GM23338 (cell line): Measurements from ENCODE around the gene YWHAQ. TPM values are rescaled to one million over a fixed set of nuclear protein-coding genes. Genes with fewer than 3 reads are reported as not detected.

Experiments used
- ATAC-seq: fragments of 200-7000 bp; cut with Tn5 transposase; 3 replicates; pipeline ENCODE4 v1.9.1; 2020
- DNase-seq: peaks from one replicate; pipeline ENCODE4 v3.0.0-alpha.2; 2015; ENCODE audit warnings: low spot score
- H2AFZ ChIP-seq: fragments of 200-600 bp; sonication (generic); 2 replicates; pipeline ENCODE4 v1.8.0; 2016; ENCODE audit warnings: antibody characterized with exemption, mild to moderate bottlenecking, moderate library complexity
- H3F3A ChIP-seq: fragments of 200-600 bp; sonication (generic); replicated peaks from 2 replicates; pipeline ENCODE4 v1.8.0; 2017; ENCODE audit warnings: antibody characterized with exemption, mixed run types, low read depth
- H3K27ac ChIP-seq: fragments of 200-600 bp; sonication (generic); 2 replicates; pipeline ENCODE4 v1.6.1; 2016; ENCODE audit warnings: low read depth
- H3K27me3 ChIP-seq: fragments of 200-600 bp; sonication (generic); 2 replicates; pipeline ENCODE4 v1.8.0; 2016; ENCODE audit warnings: mild to moderate bottlenecking, mixed run types, moderate library complexity; ENCODE audit not compliant: insufficient read depth
- H3K36me3 ChIP-seq: fragments of 200-600 bp; sonication (generic); 2 replicates; pipeline ENCODE4 v1.8.0; 2016; ENCODE audit warnings: mild to moderate bottlenecking; ENCODE audit not compliant: insufficient read depth
- H3K4me1 ChIP-seq: fragments of 200-600 bp; sonication (generic); 2 replicates; pipeline ENCODE4 v1.8.0; 2016; ENCODE audit warnings: mild to moderate bottlenecking, moderate library complexity; ENCODE audit not compliant: insufficient read depth
- H3K4me2 ChIP-seq: fragments of 200-600 bp; sonication (generic); 2 replicates; pipeline ENCODE4 v1.7.1; 2017; ENCODE audit warnings: mixed run types
- H3K4me3 ChIP-seq: fragments of 200-600 bp; sonication (generic); 2 replicates; pipeline ENCODE4 v1.6.1; 2016; ENCODE audit warnings: mixed run types
- H3K79me2 ChIP-seq: fragments of 200-600 bp; sonication (generic); replicated peaks from 2 replicates; pipeline ENCODE4 v1.8.0; 2017; ENCODE audit warnings: mild to moderate bottlenecking; ENCODE audit not compliant: insufficient read depth
- H3K9me2 ChIP-seq: fragments of 200-600 bp; sonication (generic); 2 replicates; pipeline ENCODE4 v1.8.0; 2017; ENCODE audit not compliant: insufficient read depth
- H4K20me1 ChIP-seq: fragments of 200-600 bp; sonication (generic); replicated peaks from 2 replicates; pipeline ENCODE4 v1.8.0; 2017; ENCODE audit warnings: mild to moderate bottlenecking; ENCODE audit not compliant: insufficient read depth
- H3K27ac Mint-ChIP-seq: 2 replicates; pipeline ENCODE4 v1.8.0; 2020; ENCODE audit warnings: inconsistent platforms, mild to moderate bottlenecking, moderate library complexity, mixed read lengths
- H3K27me3 Mint-ChIP-seq: 3 replicates; pipeline ENCODE4 v1.8.0; 2022; ENCODE audit warnings: low read depth, mild to moderate bottlenecking, moderate library complexity, mixed read lengths, inconsistent platforms; ENCODE audit not compliant: insufficient read depth, poor library complexity
- H3K36me3 Mint-ChIP-seq: 3 replicates; pipeline ENCODE4 v1.8.0; 2021; ENCODE audit warnings: low read depth, mild to moderate bottlenecking, inconsistent platforms, moderate library complexity, mixed read lengths
- H3K4me1 Mint-ChIP-seq: 3 replicates; pipeline ENCODE4 v1.8.0; 2020; ENCODE audit warnings: mild to moderate bottlenecking, inconsistent platforms, mixed read lengths
- H3K4me3 Mint-ChIP-seq: 3 replicates; pipeline ENCODE4 v1.8.0; 2021; ENCODE audit warnings: moderate library complexity, mild to moderate bottlenecking, inconsistent platforms, mixed read lengths
- H3K9me3 Mint-ChIP-seq: 3 replicates; pipeline ENCODE4 v1.8.0; 2020; ENCODE audit warnings: moderate library complexity, mild to moderate bottlenecking, inconsistent platforms, mixed read lengths
- CREB1 ChIP-seq: fragments of 250-450 bp; sonication (Bioruptor Pico); IDR thresholded peaks from 2 replicates; pipeline ENCODE4 v1.5.0; 2020; ENCODE audit warnings: low read depth, mild to moderate bottlenecking, moderate library complexity
- ETS1 ChIP-seq: IDR thresholded peaks from 2 replicates; pipeline ENCODE4 v1.6.1; 2016; ENCODE audit warnings: antibody characterized with exemption
- EZH2phosphoT487 ChIP-seq: fragments of 200-600 bp; sonication (generic); IDR thresholded peaks from one replicate; pipeline ENCODE4 v1.8.1; 2018; ENCODE audit warnings: antibody characterized with exemption; ENCODE audit not compliant: unreplicated experiment
- JUNB ChIP-seq: IDR thresholded peaks from one replicate; pipeline ENCODE4 v1.6.1; 2016; ENCODE audit warnings: antibody characterized with exemption; ENCODE audit not compliant: unreplicated experiment
- POLR2AphosphoS5 ChIP-seq: IDR thresholded peaks from 2 replicates; pipeline ENCODE4 v1.6.1; 2016; ENCODE audit warnings: antibody characterized with exemption, low read depth
- STAT1 ChIP-seq: IDR thresholded peaks from one replicate; pipeline ENCODE4 v1.6.1; 2016; ENCODE audit warnings: antibody characterized with exemption; ENCODE audit not compliant: unreplicated experiment
- ZNF114 ChIP-seq: fragments of 250-450 bp; sonication (Bioruptor Pico); IDR thresholded peaks from 2 replicates; pipeline ENCODE4 v1.5.0; 2020; ENCODE audit warnings: mild to moderate bottlenecking, moderate library complexity
- ZNF331 ChIP-seq: fragments of 250-450 bp; sonication (Bioruptor Pico); IDR thresholded peaks from 2 replicates; pipeline ENCODE4 v1.5.0; 2020; ENCODE audit warnings: low read depth, mild to moderate bottlenecking, moderate library complexity
- ZNF462 ChIP-seq: fragments of 250-450 bp; sonication (Bioruptor Pico); IDR thresholded peaks from 2 replicates; pipeline ENCODE4 v1.5.0; 2020; ENCODE audit warnings: mild to moderate bottlenecking, moderate library complexity
- polyA plus RNA-seq: library from polyadenylated mRNA; unstranded; fragments of >200 nt; fragmentation: Nextera tagmentation; extraction: Ambion mirVana; gene quantifications from 2 replicates; pipeline ENCODE4 v1.2.1, GENCODE V29; 2016
- total RNA-seq: library from RNA; depleted of rRNA; stranded (reverse); fragments of >200 nt; shearing (Covaris generic); gene quantifications from 2 replicates; pipeline ENCODE4 v1.2.3, GENCODE V29; 2014

Gene YWHAQ
- total and polyA plus RNA-seq, 2 experiments from 2014 or later: 295 to 464 TPM

GRCh38 chr2:9639000-9639602 is 8.3 kb upstream of the YWHAQ start:
- no peak overlapping the region for H3K4me2 ChIP-seq
- Mint-ChIP-seq H3K9me3 (no peaks in the 10 kb centered on the region), H3K27me3 (peaks cover 8% of the 10 kb centered on the region), H3K27ac (no peak overlapping the region), H3K36me3 (no peaks in the 10 kb centered on the region), H3K4me1 (peaks cover 8% of the 10 kb centered on the region; the same call in 2 of the 3 replicates), H3K4me3 (no peak overlapping the region)
- TF ChIP-seq EZH2phosphoT487 (no peak), ZNF114 (CRISPR knock-in tag) (no peak), JUNB (no peak), ZNF462 (CRISPR knock-in tag) (no peak), STAT1 (no peak), ZNF331 (CRISPR knock-in tag) (no peak), CREB1 (CRISPR knock-in tag) (no peak), ETS1 (no peak), POLR2AphosphoS5 (no peak)
- no peaks in the 10 kb centered on the region for H3F3A ChIP-seq
- peak overlapping the region; percentile 56; the same call in 1 of the 2 replicates for H2AFZ ChIP-seq
- no peaks in the 10 kb centered on the region for H3K9me2 ChIP-seq
- no peaks in the 10 kb centered on the region for H3K27me3 ChIP-seq
- DNase-seq: no peak
- no peaks in the 10 kb centered on the region; the same call in 1 of the 2 replicates for H3K4me1 ChIP-seq
- no peaks in the 10 kb centered on the region for H3K36me3 ChIP-seq
- H4K20me1 ChIP-seq: no peaks in the 10 kb centered on the region
- H3K79me2 ChIP-seq: no peaks in the 10 kb centered on the region
- no peak for ATAC-seq
- H3K4me3 ChIP-seq: no peak overlapping the region
- no peak overlapping the region for H3K27ac ChIP-seq
